Psoas muscle (tissue), 8 donors: ENCODE results near the gene PTPRD. TPM values are rescaled to one million over a fixed set of nuclear protein-coding genes. Genes with fewer than 3 reads are reported as not detected.

Experiments used
- ATAC-seq, 4 donors: fragments of 200-7000 bp; cut with Tn5 transposase; one replicate each; pipeline ENCODE4 v1.9.1; 2020; ENCODE audit warnings: moderate library complexity in 3 of 4, mild to moderate bottlenecking in 2 of 4
- DNase-seq, 2 donors: peaks; one replicate each; pipeline ENCODE4 v3.0.0-alpha.2; 2020
- H3K27ac ChIP-seq: fragments of 200-600 bp; one replicate; pipeline ENCODE4 v1.8.0; 2022
- H3K27me3 ChIP-seq, 3 donors: fragments of 200-600 bp in 1 of 3; one replicate each; pipeline versions ENCODE4 v1.6.1 to v1.8.0; 2013 to 2022; ENCODE audit warnings: low read length in 2 of 3, mild to moderate bottlenecking in 2 of 3, moderate library complexity in 1 of 3; ENCODE audit not compliant: insufficient read depth in 3 of 3
- H3K36me3 ChIP-seq, 2 donors: fragments of 200-600 bp in 1 of 2; one replicate each; pipeline versions ENCODE4 v1.6.1 to v1.8.0; 2013 to 2022; ENCODE audit warnings: low read depth in 1 of 2, mild to moderate bottlenecking in 1 of 2, moderate library complexity in 1 of 2; ENCODE audit not compliant: insufficient read depth in 1 of 2
- H3K4me1 ChIP-seq: fragments of 200-600 bp; one replicate; pipeline ENCODE4 v1.8.0; 2022
- H3K4me3 ChIP-seq: fragments of 200-600 bp; one replicate; pipeline ENCODE4 v1.8.0; 2022; ENCODE audit warnings: mild to moderate bottlenecking
- H3K9me3 ChIP-seq: fragments of 200-600 bp; one replicate; pipeline ENCODE4 v1.8.0; 2022
- WGBS, 3 donors: extraction: QIAGEN DNeasy Blood & Tissue Kit; methylation state at CpG; one replicate each; pipeline versions ENCODE4 v1.1.6 to v1.1.7; 2013; 5-methylcytosine and 5-hydroxymethylcytosine counted together
- intact Hi-C, 2 donors: fragments of 100-400 bp; cut with DNase I; formaldehyde crosslinking; loops; one replicate each; pipeline versions ENCODE4 v1.11.0 to v1.14.2; 2022
- polyA plus RNA-seq, 3 donors: library from polyadenylated mRNA; stranded (reverse); fragments of 200-250 nt; gene quantifications; one replicate each; pipeline ENCODE4 v1.2.3, GENCODE V29; 2013
- total RNA-seq, 4 donors: library from RNA; stranded (reverse); fragmentation: NEBNext Ultra II Directional in 2 of 4; extraction: Animal tissue kit (Norgen Biotek cat#: 25700) in 2 of 4; gene quantifications; one replicate each; pipeline versions ENCODE4 v1.2.1 to v1.2.4, GENCODE V29; 2021 to 2023
- TF ChIP-seq, protein P1 (sequence below): fragments of 200-600 bp; IDR thresholded peaks from one replicate; pipeline ENCODE4 v1.8.0; 2022; ENCODE audit warnings: antibody characterized with exemption
- donor health status: healthy with polysubstance abuse.
- donor health status: DM: no; HTN: no; CAD: no; lungs with moderate emphysema.
- donor health status: Bipolar disorder and iron deficiency.
- donor health status: healthy.
- donor health status: DM: yes; HTN: yes; CAD: no.
- donor health status: DM: no; HTN: no; CAD: no.
- donor health status: DM: no; HTN: no; CAD: no.
- donor health status: DM: yes; HTN: yes; CAD: no.

The PTPRD gene
- total and polyA plus RNA-seq, 7 donors: 0.44 to 3.1 (median 0.91) TPM

DNA sequence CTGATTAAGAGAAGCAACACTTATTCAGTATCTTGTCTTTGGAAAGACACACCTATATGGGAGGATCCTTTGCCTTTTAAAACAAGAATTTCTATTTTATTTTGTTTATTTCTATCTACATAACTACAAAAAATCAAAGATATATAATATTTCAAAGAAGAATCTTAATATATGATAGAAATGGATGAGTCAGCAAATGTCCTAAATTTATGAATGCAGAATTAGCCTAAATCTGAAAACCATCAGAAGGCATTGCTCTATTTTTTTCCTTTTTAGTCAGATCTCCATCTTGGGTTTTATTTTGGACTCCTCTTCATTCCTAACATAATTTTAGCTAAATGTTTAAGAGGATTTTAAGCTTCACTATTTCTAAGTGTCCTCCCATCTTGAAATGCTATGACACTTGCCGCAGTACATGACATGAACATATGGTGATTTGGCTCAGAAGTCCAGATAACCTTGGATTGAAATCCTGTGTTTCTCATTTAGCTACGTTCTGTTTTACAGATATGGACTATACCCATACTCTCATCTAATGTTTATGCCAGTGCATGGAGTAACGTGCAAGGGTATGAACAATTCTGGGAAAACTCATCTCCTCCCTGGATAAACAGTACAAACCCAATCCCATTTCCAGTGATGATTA lies 1490.4 kb downstream of the PTPRD start:
- TF ChIP-seq, protein P1, sequence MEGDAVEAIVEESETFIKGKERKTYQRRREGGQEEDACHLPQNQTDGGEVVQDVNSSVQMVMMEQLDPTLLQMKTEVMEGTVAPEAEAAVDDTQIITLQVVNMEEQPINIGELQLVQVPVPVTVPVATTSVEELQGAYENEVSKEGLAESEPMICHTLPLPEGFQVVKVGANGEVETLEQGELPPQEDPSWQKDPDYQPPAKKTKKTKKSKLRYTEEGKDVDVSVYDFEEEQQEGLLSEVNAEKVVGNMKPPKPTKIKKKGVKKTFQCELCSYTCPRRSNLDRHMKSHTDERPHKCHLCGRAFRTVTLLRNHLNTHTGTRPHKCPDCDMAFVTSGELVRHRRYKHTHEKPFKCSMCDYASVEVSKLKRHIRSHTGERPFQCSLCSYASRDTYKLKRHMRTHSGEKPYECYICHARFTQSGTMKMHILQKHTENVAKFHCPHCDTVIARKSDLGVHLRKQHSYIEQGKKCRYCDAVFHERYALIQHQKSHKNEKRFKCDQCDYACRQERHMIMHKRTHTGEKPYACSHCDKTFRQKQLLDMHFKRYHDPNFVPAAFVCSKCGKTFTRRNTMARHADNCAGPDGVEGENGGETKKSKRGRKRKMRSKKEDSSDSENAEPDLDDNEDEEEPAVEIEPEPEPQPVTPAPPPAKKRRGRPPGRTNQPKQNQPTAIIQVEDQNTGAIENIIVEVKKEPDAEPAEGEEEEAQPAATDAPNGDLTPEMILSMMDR: no peak
- H3K27me3 ChIP-seq: no peaks in the 10 kb centered on the region
- ATAC-seq: no peak
- 44 to 55% (median 46%) methylated on average over 3 of the region's 3 CpGs for WGBS, 3 donors
- no peaks in the 10 kb centered on the region for H3K4me1 ChIP-seq
- H3K36me3 ChIP-seq: no peaks in the 10 kb centered on the region
- H3K9me3 ChIP-seq: no peaks in the 10 kb centered on the region
- no peak overlapping the region for H3K27ac ChIP-seq
- intact Hi-C loops: no loop called here
- H3K4me3 ChIP-seq: no peak overlapping the region
- DNase-seq: no peak

DNA sequence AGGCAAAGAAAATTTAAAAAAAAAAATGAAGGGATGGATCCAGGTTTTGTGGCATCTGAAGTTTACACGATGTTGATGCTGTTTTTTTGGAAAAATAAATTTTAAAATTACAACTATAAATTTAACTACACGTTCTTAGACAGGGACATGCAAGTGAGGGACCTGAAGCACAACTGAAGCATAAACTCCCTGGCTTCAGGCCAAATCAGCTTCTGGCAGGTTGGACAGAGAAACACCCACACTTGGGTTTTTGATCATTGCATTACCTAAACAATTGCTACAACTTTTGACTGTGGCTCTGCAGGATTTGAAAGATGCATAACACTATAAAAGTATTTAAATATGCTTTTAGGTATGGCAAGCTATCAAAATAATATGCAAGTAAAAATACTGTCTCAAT lies 1494.9 kb downstream of the PTPRD start:
- Histone ChIP-seq H3K27me3 (no peaks in the 10 kb centered on the region), H3K9me3 (no peaks in the 10 kb centered on the region), H3K27ac (no peak overlapping the region), H3K36me3 (no peaks in the 10 kb centered on the region), H3K4me1 (no peaks in the 10 kb centered on the region), H3K4me3 (no peak overlapping the region)
- intact Hi-C loops: no loop called here
- ATAC-seq (no peak), DNase-seq (no peak)
- TF ChIP-seq, protein P1: no peak
- WGBS, 3 donors: 43 to 46% (median 43%) methylated on average over 2 of the region's 2 CpGs

DNA sequence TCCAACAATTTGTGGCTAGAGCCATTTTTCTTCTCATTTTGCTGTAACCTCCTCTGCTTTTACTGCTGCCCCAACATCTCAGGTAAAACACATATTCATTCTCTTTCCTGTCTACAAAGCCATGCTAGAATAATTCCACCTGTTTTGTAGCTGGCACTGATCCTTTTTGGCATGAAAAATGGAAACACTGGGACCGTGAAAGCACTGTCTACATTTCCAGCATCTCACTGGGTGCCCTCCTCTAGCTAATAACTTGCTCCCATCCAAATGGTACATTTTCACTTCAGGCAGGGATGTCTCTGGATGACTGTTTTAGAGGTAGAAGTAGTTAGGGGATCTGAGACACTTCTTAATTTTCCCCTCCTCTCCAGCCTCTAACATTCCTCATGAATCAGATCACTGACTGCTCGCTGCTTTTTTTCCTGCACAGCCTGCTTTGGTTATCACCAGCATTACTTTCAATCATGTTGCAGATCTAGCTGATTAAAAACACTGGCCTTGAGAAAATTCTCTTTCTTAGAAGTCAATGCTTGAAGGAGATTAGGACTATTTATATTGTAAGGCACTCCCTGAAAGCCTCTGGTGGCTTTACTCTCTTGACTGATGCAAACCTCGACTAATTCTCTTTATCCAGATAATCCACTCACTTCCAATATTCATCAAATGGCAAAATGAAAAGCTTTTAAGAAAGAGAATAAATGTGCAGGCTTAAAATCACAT lies 1500.6 kb downstream of the PTPRD start:
- ATAC-seq (no peak), DNase-seq (no peak)
- WGBS, 3 donors: 14 to 25% (median 16%) methylated on average over 3 of the region's 3 CpGs

DNA sequence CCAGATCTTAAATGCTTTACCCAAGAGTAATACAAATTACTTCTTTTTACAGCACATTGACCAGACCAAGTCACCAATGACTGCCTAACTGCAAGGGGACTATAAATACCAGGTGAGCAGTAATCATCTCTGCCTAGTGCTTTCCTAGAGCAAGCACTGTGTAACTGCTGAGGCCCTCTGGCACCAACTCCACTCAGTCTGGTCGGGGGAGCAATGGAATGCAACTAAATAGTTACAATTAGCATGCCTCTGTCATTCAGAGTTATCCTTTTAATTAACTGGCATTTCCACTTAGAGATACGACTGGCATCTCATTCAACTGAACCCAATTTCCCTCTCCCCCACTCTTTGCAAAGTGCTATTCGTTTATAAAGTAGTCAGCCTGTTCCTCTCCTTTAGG lies 1504.2 kb downstream of the PTPRD start:
- no peak overlapping the region for H3K4me3 ChIP-seq
- WGBS, 3 donors: 13 to 15% (median 15%) methylated on average over 3 of the region's 3 CpGs
- no peaks in the 10 kb centered on the region for H3K36me3 ChIP-seq
- DNase-seq (no peak), ATAC-seq (no peak)
- H3K9me3 ChIP-seq: no peaks in the 10 kb centered on the region
- TF ChIP-seq, protein P1: no peak
- H3K27ac ChIP-seq: no peak overlapping the region
- H3K27me3 ChIP-seq: no peaks in the 10 kb centered on the region
- intact Hi-C loops: no loop called here
- no peaks in the 10 kb centered on the region for H3K4me1 ChIP-seq

More for the DNA sequence above, 1500.6 kb downstream of the PTPRD start:
- no peaks in the 10 kb centered on the region for H3K36me3 ChIP-seq
- no peak overlapping the region for H3K4me3 ChIP-seq
- TF ChIP-seq, protein P1: no peak
- no peaks in the 10 kb centered on the region for H3K9me3 ChIP-seq
- H3K27me3 ChIP-seq: no peaks in the 10 kb centered on the region
- no peaks in the 10 kb centered on the region for H3K4me1 ChIP-seq
- no peak overlapping the region for H3K27ac ChIP-seq
- intact Hi-C loops: no loop called here
